Iris pigment epithelial cell (primary cell): ENCODE results near the gene WWOX.

ENCODE experiments used
- DNase-seq: peaks from one replicate; pipeline ENCODE4 v3.0.0-alpha.2; 2011; ENCODE audit warnings: low read depth

WWOX gene

DNA sequence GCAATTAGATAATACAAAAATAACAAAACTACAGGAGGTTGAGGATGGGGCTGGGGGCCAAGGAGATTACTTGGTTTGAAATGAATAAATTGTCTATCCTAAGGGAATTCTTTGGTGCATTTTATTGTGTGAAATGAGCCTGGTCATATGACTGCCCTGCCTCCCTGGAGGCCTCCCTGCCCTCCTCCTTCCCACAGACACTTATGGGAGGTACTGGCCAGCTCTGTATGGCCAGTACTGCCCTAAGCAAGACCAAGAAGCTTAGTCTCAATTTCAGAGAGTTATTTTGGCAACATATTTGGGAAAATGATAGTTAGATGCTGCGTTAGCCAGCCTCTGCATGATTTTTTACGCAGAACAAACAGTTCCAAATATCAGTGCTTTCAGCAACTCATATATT lies 511.9 kb downstream of the WWOX start:
- no peak for DNase-seq

GRCh38 chr16:78619811-78620210 lies 520.4 kb downstream of the WWOX start:
- no peak for DNase-seq

GRCh38 chr16:78620291-78620690 lies 520.8 kb downstream of the WWOX start:
- DNase-seq, result no peak

- no peak for DNase-seq
Measured at GRCh38 chr16:78623796-78624195, 524.3 kb downstream of the WWOX start.

GRCh38 chr16:78624366-78624765 lies 524.9 kb downstream of the WWOX start:
- DNase-seq, result no peak

DNA sequence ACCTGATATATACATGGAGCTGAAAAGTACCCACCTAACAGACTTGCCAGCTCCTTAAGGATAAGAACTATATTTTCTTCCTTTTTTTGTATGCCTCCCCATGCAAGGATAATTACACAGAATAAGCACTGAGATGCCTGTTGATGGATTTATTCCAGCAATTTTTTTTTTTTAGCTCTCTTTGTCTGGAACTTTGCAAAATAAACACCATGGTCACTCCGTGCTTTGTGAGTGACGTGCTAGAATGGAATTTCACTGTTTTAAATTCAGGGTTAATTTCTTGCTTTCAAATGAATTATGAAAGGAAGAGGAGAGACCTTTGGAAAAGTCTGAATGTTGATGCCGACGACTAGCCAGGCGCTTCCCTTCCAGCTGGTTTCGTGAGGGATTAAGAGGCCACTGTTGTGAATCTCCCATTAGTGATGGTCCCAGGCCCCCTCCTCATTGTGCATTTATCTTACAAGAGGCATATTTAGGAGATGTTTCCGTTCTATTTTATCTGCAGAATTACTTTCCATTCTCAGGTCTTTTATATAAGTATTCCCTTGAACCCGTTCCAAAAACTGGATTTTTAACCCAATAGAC lies 529.1 kb downstream of the WWOX start:
- no peak for DNase-seq

DNA sequence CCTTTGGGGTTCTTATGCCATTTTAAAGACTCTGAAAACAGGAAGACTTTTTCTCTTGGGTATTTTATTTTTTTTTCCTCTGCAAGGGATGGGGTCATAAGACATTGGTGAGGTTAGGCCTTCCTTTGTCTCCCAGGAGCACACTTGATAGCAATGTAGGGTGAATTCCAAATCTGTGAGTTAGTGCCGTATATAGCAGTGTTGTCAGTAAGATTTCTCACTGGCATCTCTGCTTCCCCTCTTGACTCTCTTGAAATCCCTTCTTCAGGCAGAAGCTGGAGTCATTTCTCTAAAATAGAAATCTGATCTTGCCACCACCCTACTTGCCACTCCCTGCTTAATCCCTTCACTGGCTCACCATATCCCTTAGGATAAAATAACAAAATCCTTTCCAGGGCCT lies 529.7 kb downstream of the WWOX start:
- DNase-seq, result no peak

- DNase-seq, result no peak
Measured at GRCh38 chr16:78630102-78630501, 530.6 kb downstream of the WWOX start.

- DNase-seq, result no peak
Measured at GRCh38 chr16:78633551-78633950, 534.1 kb downstream of the WWOX start.

GRCh38 chr16:78635807-78636206 lies 536.4 kb downstream of the WWOX start:
- DNase-seq, result no peak

GRCh38 chr16:78638371-78638770 lies 538.9 kb downstream of the WWOX start:
- DNase-seq, result no peak

GRCh38 chr16:78639775-78640174 lies 540.3 kb downstream of the WWOX start:
- DNase-seq, result no peak

- no peak for DNase-seq
Measured at GRCh38 chr16:78640886-78641285, 541.4 kb downstream of the WWOX start.

- DNase-seq, result no peak
Measured at GRCh38 chr16:78641433-78641832, 542.0 kb downstream of the WWOX start.

DNA sequence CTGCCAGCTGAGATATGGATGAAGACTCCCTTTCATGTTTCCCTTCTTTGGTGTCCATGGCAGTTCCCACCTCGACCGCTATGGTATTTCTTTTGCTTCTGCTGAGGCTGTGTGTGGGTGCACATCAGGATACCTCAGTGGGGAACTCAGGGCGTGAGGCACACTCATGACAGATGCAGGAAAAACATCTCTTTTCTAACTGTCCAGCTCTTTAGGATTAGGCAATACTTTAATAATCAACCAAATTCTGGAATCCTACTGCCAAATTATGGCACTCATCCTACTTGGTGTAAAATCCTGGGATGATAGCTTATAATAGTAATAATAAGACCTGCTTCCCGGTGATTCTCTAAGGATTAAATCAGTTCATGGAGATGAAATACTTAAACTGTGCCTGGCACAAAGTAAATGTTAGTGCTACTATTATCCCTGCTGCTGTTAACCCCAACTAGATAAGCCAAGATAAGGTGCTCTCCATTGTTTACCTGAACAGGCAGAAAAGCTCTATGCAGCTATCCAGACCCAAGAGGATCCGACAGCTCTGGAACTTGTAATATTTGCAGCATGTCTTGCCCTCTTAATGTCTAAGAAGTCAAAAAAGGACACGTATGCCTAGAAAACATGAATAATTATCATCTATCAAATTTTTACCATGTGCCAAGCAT lies 543.3 kb downstream of the WWOX start:
- DNase-seq, result no peak

GRCh38 chr16:78645657-78646056 lies 546.2 kb downstream of the WWOX start:
- no peak for DNase-seq

DNA sequence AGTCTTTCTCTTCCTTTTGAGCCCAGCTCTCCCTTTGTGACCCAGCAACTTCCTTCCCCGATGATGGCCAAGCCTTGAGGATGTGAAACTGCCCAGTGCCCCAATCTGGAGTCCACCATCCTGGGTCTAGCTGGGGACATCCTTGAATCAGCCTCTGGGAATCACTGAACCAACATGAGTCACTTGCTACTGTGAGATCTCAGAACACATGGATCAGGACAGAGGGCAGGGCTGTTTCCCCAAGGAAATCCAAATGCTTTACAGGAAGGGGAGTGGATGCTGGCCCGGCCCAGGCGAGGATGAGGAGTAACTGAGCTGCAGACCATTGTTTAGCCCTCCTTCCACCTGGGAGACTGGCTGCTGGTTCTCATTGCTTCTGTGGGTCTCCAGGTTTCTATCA lies 547.6 kb downstream of the WWOX start:
- DNase-seq, result no peak

DNA sequence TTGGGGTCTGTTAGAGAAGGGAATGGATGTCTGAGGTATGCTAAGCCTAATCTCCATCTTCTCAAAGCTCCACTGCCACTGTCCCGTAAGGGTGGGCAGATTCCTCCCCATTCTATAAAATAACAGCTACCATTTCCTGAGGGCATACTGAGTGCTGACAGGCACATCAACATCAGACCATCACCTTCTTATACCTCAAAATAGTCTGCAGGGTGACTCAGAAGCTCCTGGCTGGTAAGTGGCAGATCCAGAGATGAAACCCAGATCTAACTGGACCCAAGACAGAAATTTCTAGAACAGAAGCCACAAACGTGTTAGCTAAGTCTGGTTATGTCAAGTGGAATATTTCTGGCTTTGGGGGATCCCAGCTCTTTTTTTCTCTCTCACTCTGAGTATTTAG lies 548.0 kb downstream of the WWOX start:
- no peak for DNase-seq

GRCh38 chr16:78648517-78648916 lies 549.1 kb downstream of the WWOX start:
- peak; percentile 3 for DNase-seq

DNA sequence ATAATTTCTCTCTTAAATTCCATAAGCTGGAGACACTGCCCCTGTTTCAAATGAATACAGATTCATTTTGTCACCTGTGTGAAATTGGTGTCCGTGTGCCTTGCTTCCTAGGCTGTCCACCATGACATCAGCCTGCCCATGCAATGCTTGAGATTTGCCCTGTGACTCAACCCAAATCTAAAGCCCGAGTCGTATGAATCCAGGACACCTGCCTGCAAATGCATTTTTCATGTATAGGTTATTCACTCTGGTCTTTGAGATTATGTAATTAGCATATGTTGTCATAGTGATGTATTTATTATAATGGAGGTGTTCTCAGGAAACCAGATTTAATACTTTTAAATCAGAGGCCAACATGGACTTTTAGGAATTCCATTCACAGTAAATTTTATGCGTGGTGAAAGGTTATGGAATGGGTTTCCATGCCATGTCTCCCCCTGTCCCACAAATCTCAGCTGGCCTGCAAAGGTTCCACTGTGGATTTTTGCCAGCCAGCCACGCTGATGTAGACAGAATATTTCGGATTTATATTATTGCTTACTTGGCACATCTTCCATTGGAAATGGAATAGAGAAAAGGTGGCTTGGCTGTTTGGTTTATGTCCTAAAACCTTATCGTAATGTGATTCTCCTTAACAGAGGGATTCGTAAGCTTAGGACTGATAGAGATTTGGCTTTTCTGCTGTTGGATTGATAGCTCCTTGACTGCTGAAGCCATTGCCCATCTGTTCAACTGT lies 551.1 kb downstream of the WWOX start:
- DNase-seq, result no peak

- DNase-seq, result no peak
Measured at GRCh38 chr16:78654929-78655328, 555.5 kb downstream of the WWOX start.

DNA sequence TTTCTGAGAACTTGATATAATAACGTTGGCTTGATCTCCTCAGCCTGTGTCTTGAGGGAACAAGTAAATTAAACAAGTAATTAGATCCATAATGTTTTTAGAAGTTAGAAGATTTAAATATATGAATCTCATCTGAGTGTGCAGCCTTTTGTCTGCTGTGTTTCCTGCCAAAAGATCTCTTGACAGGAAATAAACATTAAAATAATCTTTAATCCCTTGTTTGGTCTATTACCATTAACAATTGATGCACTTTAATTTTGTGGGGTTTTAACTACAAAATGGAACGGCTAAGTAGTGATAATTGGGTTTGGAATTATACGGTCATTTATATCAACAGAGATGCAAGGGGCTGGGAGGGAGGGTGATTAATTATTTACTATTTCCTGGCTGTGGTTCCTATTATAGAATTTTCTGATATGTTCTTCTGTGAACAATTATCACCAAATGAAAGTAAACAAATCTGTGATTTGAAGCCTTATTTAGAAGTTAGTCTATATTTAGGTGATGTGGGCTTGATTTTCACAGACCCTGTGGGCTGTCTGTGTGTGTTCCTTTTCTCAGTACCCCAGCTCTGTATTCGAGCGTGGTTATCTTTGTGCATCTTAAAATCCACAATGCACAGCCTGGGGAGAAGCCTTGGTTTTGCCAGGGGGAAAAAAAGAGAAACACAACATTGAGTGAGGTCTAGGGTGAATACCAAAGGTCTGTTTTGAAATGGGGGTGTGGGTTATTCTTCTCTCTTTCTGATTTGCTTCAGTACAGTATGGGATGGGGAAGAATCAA lies 556.1 kb downstream of the WWOX start:
- no peak for DNase-seq

DNA sequence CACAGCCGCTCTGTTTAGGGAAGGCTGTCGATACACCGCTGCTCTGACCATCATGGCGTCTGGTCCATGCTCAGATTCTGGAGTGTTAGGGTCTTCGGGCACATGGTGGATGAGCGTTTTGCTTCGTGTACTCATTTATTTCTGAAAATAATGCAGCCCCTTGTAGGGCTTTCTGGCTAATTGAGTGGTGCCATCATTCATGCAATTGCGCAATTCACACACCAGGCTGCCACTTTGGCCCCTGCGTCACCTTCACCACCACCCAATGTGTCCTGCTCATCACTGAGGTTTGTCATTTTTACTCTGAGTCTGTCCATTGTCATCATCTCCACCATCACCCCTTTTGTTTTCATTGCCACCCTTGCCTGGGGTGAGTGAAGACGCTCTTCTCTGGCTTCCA lies 557.4 kb downstream of the WWOX start:
- DNase-seq, result no peak
